GM12873 (cell line): ENCODE results near the gene SLC7A7.

Experiments used
- CTCF ChIP-seq: IDR thresholded peaks from 2 replicates; pipeline ENCODE4 v1.5.1; 2012; ENCODE audit warnings: low read depth, mild to moderate bottlenecking, moderate library complexity, low read length, control low read depth; ENCODE audit not compliant: insufficient read depth; ENCODE audit errors: missing control alignments

SLC7A7 gene

GRCh38 chr14:22807432-22808087 is 7.7 kb downstream of the SLC7A7 start:
- TF ChIP-seq CTCF: no peak

- no peak for TF ChIP-seq CTCF
These were observed 11.6 kb downstream of the SLC7A7 start for GRCh38 chr14:22803687-22803974.

GRCh38 chr14:22802860-22803686 is 12.2 kb downstream of the SLC7A7 start:
- TF ChIP-seq CTCF: no peak

- TF ChIP-seq CTCF: no peak
These were observed 13.5 kb downstream of the SLC7A7 start for GRCh38 chr14:22801716-22802115.

GRCh38 chr14:22800346-22800745 is 14.9 kb downstream of the SLC7A7 start:
- TF ChIP-seq CTCF: no peak

GRCh38 chr14:22798528-22798927 is 16.7 kb downstream of the SLC7A7 start:
- TF ChIP-seq CTCF: no peak

- no peak for TF ChIP-seq CTCF
These were observed 18.0 kb downstream of the SLC7A7 start for GRCh38 chr14:22797017-22797917.
